Left ventricle myocardium superior (tissue), 1 donor: Measurements from ENCODE around the gene PRMT3. TPM values are rescaled to one million over a fixed set of nuclear protein-coding genes. Genes with fewer than 3 reads are reported as not detected.
"Not testable (repeated sequence)": the region's sequence is repeated elsewhere in the genome, so short reads cannot be mapped to it uniquely, and the experiment has no call there.

Experiments used
- ATAC-seq: fragments of 200-7000 bp; cut with Tn5 transposase; one replicate; pipeline ENCODE4 v1.9.1; 2020; ENCODE audit warnings: mild to moderate bottlenecking, moderate library complexity
- DNase-seq: peaks from one replicate; pipeline ENCODE4 v3.0.0-alpha.2; 2020
- intact Hi-C: fragments of 100-400 bp; cut with micrococcal nuclease; formaldehyde crosslinking; loops from one replicate; pipeline ENCODE4 v1.11.0; 2022
- long read RNA-seq: library from polyadenylated mRNA; unstranded; transcript quantifications from one replicate; pipeline ENCODE4 v2.0.0, GENCODE V29; 2021
- total RNA-seq: library from RNA; stranded (reverse); fragmentation: NEBNext Ultra II Directional; extraction: Animal tissue kit (Norgen Biotek cat#: 25700); gene quantifications from one replicate; pipeline ENCODE4 v1.2.1, GENCODE V29; 2021
- donor health status: DM: no; HTN: yes; CAD: no; lungs with severe emphysema.

The PRMT3 gene
- 13.2 TPM for total RNA-seq
- long read RNA-seq, transcript PRMT3-202 (16 exons, 2,653 nt) = major isoform, 62 of 70 reads
- long read RNA-seq, partial matches to known transcripts = 2 of 70 reads
- long read RNA-seq, other reads (novel, unspliced or antisense) = 4 of 70 reads

GRCh38 chr11:20387261-20388095 is at the start of gene PRMT3:
PRMT3 (plus strand) TSS chr11:20387716; CDS start chr11:20387747, 31 bp downstream.
- DNase-seq = peak; percentile 98
- intact Hi-C loops = no loop called here
- ATAC-seq = peak; percentile 97

GRCh38 chr11:20342347-20343141 is 45.0 kb upstream of the PRMT3 start:
- intact Hi-C loops = no loop called here
- DNase-seq = no peak
- no peak for ATAC-seq

GRCh38 chr11:20351136-20351535 is 36.4 kb upstream of the PRMT3 start:
- DNase-seq = no peak
- ATAC-seq = no peak
- intact Hi-C loops = loop anchor here (10.0 kb wide), 1 partner anchor 226 kb away; no protein-coding TSS in a partner anchor

- no peak for ATAC-seq
- intact Hi-C loops = loop anchor here (10.0 kb wide), 1 partner anchor 227 kb away; no protein-coding TSS in a partner anchor
These were observed 35.7 kb upstream of the PRMT3 start for GRCh38 chr11:20351751-20352262.

GRCh38 chr11:20353829-20354434 is 33.6 kb upstream of the PRMT3 start:
- DNase-seq (no peak), ATAC-seq (peak; percentile 63)
- intact Hi-C loops = loop anchor here (10.0 kb wide), 1 partner anchor 229 kb away; no protein-coding TSS in a partner anchor

More at GRCh38 chr11:20351751-20352262, 35.7 kb upstream of the PRMT3 start:
- DNase-seq = no peak

- peak; percentile 45 for ATAC-seq
- no peak for DNase-seq
- intact Hi-C loops = loop anchor here (10.0 kb wide), 1 partner anchor 231 kb away; no protein-coding TSS in a partner anchor
These were observed 32.0 kb upstream of the PRMT3 start for GRCh38 chr11:20355221-20356219.

- intact Hi-C loops = loop anchor here (10.0 kb wide), 1 partner anchor 232 kb away; no protein-coding TSS in a partner anchor
- peak; percentile 19 for ATAC-seq
- DNase-seq = no peak
These were observed 30.4 kb upstream of the PRMT3 start for GRCh38 chr11:20357150-20357549.

- intact Hi-C loops = no loop called here
- DNase-seq = no peak
- ATAC-seq = no peak
These were observed 26.9 kb upstream of the PRMT3 start for GRCh38 chr11:20360650-20361049.

GRCh38 chr11:20362481-20362880 is 25.0 kb upstream of the PRMT3 start:
- ATAC-seq = no peak
- DNase-seq = no peak
- intact Hi-C loops = no loop called here

GRCh38 chr11:20363149-20363499 is 24.4 kb upstream of the PRMT3 start:
- DNase-seq (no peak), ATAC-seq (no peak)
- intact Hi-C loops = no loop called here

- peak; percentile 93 for ATAC-seq
- intact Hi-C loops = no loop called here
- DNase-seq = peak; percentile 84
These were observed 23.8 kb upstream of the PRMT3 start, which contains the start of gene HTATIP2 for GRCh38 chr11:20363500-20364340. HTATIP2 (plus strand) TSS chr11:20363714; CDS start chr11:20364238, 524 bp downstream.

- DNase-seq = peak; percentile 33
- peak; percentile 19 for ATAC-seq
- intact Hi-C loops = no loop called here
These were observed 23.1 kb upstream of the PRMT3 start for GRCh38 chr11:20364341-20364792.

- DNase-seq, intact Hi-C loops, ATAC-seq: not testable (repeated sequence)
These were observed 22.1 kb upstream of the PRMT3 start for GRCh38 chr11:20365465-20365864.

GRCh38 chr11:20367313-20367948 is 20.1 kb upstream of the PRMT3 start:
- DNase-seq (no peak), ATAC-seq (no peak)
- intact Hi-C loops = no loop called here

GRCh38 chr11:20368438-20368837 is 19.1 kb upstream of the PRMT3 start:
- no peak for DNase-seq
- intact Hi-C loops = no loop called here
- ATAC-seq = no peak

- ATAC-seq (no peak), DNase-seq (no peak)
- intact Hi-C loops = no loop called here
These were observed 17.7 kb upstream of the PRMT3 start for GRCh38 chr11:20369826-20370225.
